IMR-90 (cell line): Measurements from ENCODE around the gene RALGPS1. TPM values are rescaled to one million over a fixed set of nuclear protein-coding genes. Genes with fewer than 3 reads are reported as not detected.

Experiments used
- ATAC-seq: fragments of 200-7000 bp; cut with Tn5 transposase; 2 replicates; pipeline ENCODE4 v1.9.1; 2020; ENCODE audit warnings: low read depth, mild to moderate bottlenecking, moderate library complexity
- BruUV-seq: library from RNA; stranded (reverse); fragments of 400-500 nt; replicated peaks from 2 replicates; lab custom pipeline; 2021; lab: Mats Ljungman, UMichigan
- CTCF ChIA-PET: fragments of 300-600 bp; formaldehyde crosslinking; extraction: SDS; loops from one replicate; lab custom pipeline; 2021; ENCODE audit warnings: antibody characterized with exemption; lab: Yijun Ruan, JAX
- POLR2A ChIA-PET: fragments of 300-600 bp; sonication (Branson Sonifier 250); formaldehyde crosslinking; loops from one replicate; lab custom pipeline; 2022; ENCODE audit warnings: antibody characterized with exemption; ENCODE audit not compliant: unreplicated experiment; lab: Charles Lee
- DNase-seq: peaks from one replicate; pipeline ENCODE4 v3.0.0; 2013
- H2AFZ ChIP-seq: replicated peaks from 2 replicates; pipeline ENCODE3; 2013; ENCODE audit warnings: low read length, mild to moderate bottlenecking; ENCODE audit not compliant: poor library complexity
- H2AK5ac ChIP-seq: 2 replicates; pipeline ENCODE4 v1.6.1; 2013; ENCODE audit warnings: low read depth, low read length, inconsistent platforms
- H2AK9ac ChIP-seq: replicated peaks from 2 replicates; pipeline ENCODE3; 2013; ENCODE audit warnings: mild to moderate bottlenecking, low read depth, low read length, moderate library complexity; ENCODE audit not compliant: poor library complexity
- H2BK120ac ChIP-seq: 2 replicates; pipeline ENCODE4 v1.6.1; 2013; ENCODE audit warnings: low read depth, low read length, inconsistent platforms
- H2BK15ac ChIP-seq: 3 replicates; pipeline ENCODE4 v1.6.1; 2013; ENCODE audit warnings: low read depth, low read length, inconsistent platforms
- H2BK20ac ChIP-seq: 2 replicates; pipeline ENCODE4 v1.6.1; 2013; ENCODE audit warnings: low read depth, mild to moderate bottlenecking, inconsistent platforms, low read length, moderate library complexity
- H2BK5ac ChIP-seq: 2 replicates; pipeline ENCODE4 v1.6.1; 2013; ENCODE audit warnings: mild to moderate bottlenecking, low read depth, low read length, inconsistent platforms; ENCODE audit not compliant: poor library complexity, severe bottlenecking
- H3K14ac ChIP-seq: replicated peaks from 2 replicates; pipeline ENCODE4 v1.6.1; 2013; ENCODE audit warnings: low read depth, low read length, inconsistent platforms
- H3K18ac ChIP-seq: 2 replicates; pipeline ENCODE4 v1.6.1; 2013; ENCODE audit warnings: low read depth, low read length, control low read depth
- H3K23ac ChIP-seq: 2 replicates; pipeline ENCODE4 v1.6.1; 2013; ENCODE audit warnings: low read depth, low read length, inconsistent platforms
- H3K27ac ChIP-seq: 2 replicates; pipeline ENCODE4 v1.5.1; 2013; ENCODE audit warnings: mild to moderate bottlenecking, control low read depth, low read length; ENCODE audit not compliant: insufficient read depth
- H3K27me3 ChIP-seq: 2 replicates; pipeline ENCODE4 v1.6.1; 2013; ENCODE audit warnings: low read length; ENCODE audit not compliant: control insufficient read depth, insufficient read depth
- H3K36me3 ChIP-seq: 2 replicates; pipeline ENCODE4 v1.6.1; 2013; ENCODE audit warnings: low read length, mixed read lengths; ENCODE audit not compliant: control insufficient read depth, insufficient read depth
- H3K4ac ChIP-seq: 2 replicates; pipeline ENCODE4 v1.6.1; 2013; ENCODE audit warnings: low read depth, low read length, inconsistent platforms
- H3K4me1 ChIP-seq: 2 replicates; pipeline ENCODE4 v1.6.1; 2013; ENCODE audit warnings: low read length, mixed read lengths; ENCODE audit not compliant: control insufficient read depth, insufficient read depth
- H3K4me2 ChIP-seq: 2 replicates; pipeline ENCODE4 v1.6.1; 2013; ENCODE audit warnings: low read depth, mild to moderate bottlenecking, control low read depth, low read length, moderate library complexity
- H3K4me3 ChIP-seq: 2 replicates; pipeline ENCODE4 v1.5.1; 2013; ENCODE audit warnings: low read depth, mild to moderate bottlenecking, control low read depth, low read length, moderate library complexity; ENCODE audit not compliant: insufficient read depth
- H3K56ac ChIP-seq: 2 replicates; pipeline ENCODE4 v1.6.1; 2013; ENCODE audit warnings: low read length, inconsistent platforms; ENCODE audit not compliant: insufficient read depth; ENCODE audit errors: extremely low read depth
- H3K79me1 ChIP-seq, 2 experiments: 2 replicates each; pipeline ENCODE4 v1.6.1; 2013; ENCODE audit warnings: low read length in 2 of 2, inconsistent platforms in 1 of 2, low read depth in 1 of 2
- H3K9ac ChIP-seq: 2 replicates; pipeline ENCODE4 v1.6.1; 2013; ENCODE audit warnings: low read depth, low read length, control low read depth
- H3K9me1 ChIP-seq: 2 replicates; pipeline ENCODE4 v1.6.1; 2013; ENCODE audit warnings: low read length, inconsistent platforms; ENCODE audit not compliant: insufficient read depth
- H3K9me3 ChIP-seq: 2 replicates; pipeline ENCODE4 v1.6.1; 2013; ENCODE audit warnings: low read length; ENCODE audit not compliant: control insufficient read depth, insufficient read depth
- H4K20me1 ChIP-seq: 2 replicates; pipeline ENCODE4 v1.6.1; 2013; ENCODE audit warnings: low read length, inconsistent platforms; ENCODE audit not compliant: insufficient read depth
- H4K5ac ChIP-seq: 2 replicates; pipeline ENCODE4 v1.6.1; 2013; ENCODE audit warnings: mild to moderate bottlenecking, low read depth, low read length, control low read depth
- H4K8ac ChIP-seq, 2 experiments: 2 replicates each; pipeline ENCODE4 v1.6.1; 2013; ENCODE audit warnings: low read depth in 2 of 2, low read length in 2 of 2, control low read depth in 1 of 2, inconsistent platforms in 1 of 2
- H4K91ac ChIP-seq: 2 replicates; pipeline ENCODE4 v1.6.1; 2013; ENCODE audit warnings: low read depth, low read length, inconsistent platforms; ENCODE audit not compliant: insufficient read depth
- CEBPB ChIP-seq: IDR thresholded peaks from 2 replicates; pipeline ENCODE4 v1.6.1; 2012; ENCODE audit warnings: low read depth, low read length, improper control_type of control experiment
- CHD1 ChIP-seq: IDR thresholded peaks from 2 replicates; pipeline ENCODE4 v1.6.1; 2012; ENCODE audit warnings: low read depth, low read length, improper control_type of control experiment
- MAFK ChIP-seq: IDR thresholded peaks from 2 replicates; pipeline ENCODE4 v1.6.1; 2012; ENCODE audit warnings: low read depth, low read length, improper control_type of control experiment
- MAZ ChIP-seq: IDR thresholded peaks from 2 replicates; pipeline ENCODE4 v1.6.1; 2012; ENCODE audit warnings: low read depth, mild to moderate bottlenecking, low read length, improper control_type of control experiment, moderate library complexity, borderline replicate concordance
- MXI1 ChIP-seq: IDR thresholded peaks from 2 replicates; pipeline ENCODE4 v1.6.1; 2012; ENCODE audit warnings: low read depth, mild to moderate bottlenecking, low read length, moderate library complexity, borderline replicate concordance
- NFE2L2 ChIP-seq: fragments of 150-350 bp; IDR thresholded peaks from 2 replicates; pipeline ENCODE4 v1.6.1; 2016; ENCODE audit warnings: low read depth, mild to moderate bottlenecking, low read length
- RAD21 ChIP-seq: IDR thresholded peaks from 2 replicates; pipeline ENCODE4 v1.6.1; 2012; ENCODE audit warnings: low read length, improper control_type of control experiment
- RCOR1 ChIP-seq: IDR thresholded peaks from 2 replicates; pipeline ENCODE4 v1.6.1; 2012; ENCODE audit warnings: mild to moderate bottlenecking, low read length, improper control_type of control experiment; ENCODE audit not compliant: insufficient replicate concordance
- RFX5 ChIP-seq: IDR thresholded peaks from 2 replicates; pipeline ENCODE4 v1.8.0; 2012; ENCODE audit warnings: low read depth, mild to moderate bottlenecking, low read length, moderate library complexity
- WGBS, 2 experiments: methylation state at CpG; one replicate each; pipeline versions ENCODE4 v1.1.5 to v1.1.7; 2013; ENCODE audit warnings: missing lambda C conversion rate in 2 of 2; ENCODE audit not compliant: insufficient read length in 1 of 2; ENCODE audit errors: extremely low coverage in 2 of 2; 5-methylcytosine and 5-hydroxymethylcytosine counted together
- dilution Hi-C: fragments of 300-500 bp; cut with HindIII; formaldehyde crosslinking; loops from one replicate; pipeline ENCODE4 v1.14.3; 2018; ENCODE audit warnings: low sequenced_read_pairs; ENCODE audit not compliant: unreplicated experiment
- in situ Hi-C: fragments of 300-500 bp; cut with MboI; formaldehyde crosslinking; loops from 3 replicates; pipeline ENCODE4 v1.14.3; 2019; ENCODE audit warnings: low sequenced_read_pairs, inconsistent platforms, mixed read lengths
- intact Hi-C: fragments of 100-400 bp; cut with micrococcal nuclease; formaldehyde crosslinking; loops from 2 replicates; pipeline ENCODE4 v1.10.0; 2022
- polyA plus RNA-seq, 3 experiments: library from polyadenylated mRNA; depleted of rRNA; stranded (reverse); fragments of >200 nt; gene quantifications; 2 replicates each; pipeline ENCODE4 v1.2.3, GENCODE V29; 2012; ENCODE audit warnings: low replicate concordance in 1 of 3
- total RNA-seq: library from RNA; depleted of rRNA; stranded (reverse); fragments of >200 nt; gene quantifications from 2 replicates; pipeline ENCODE4 v1.2.3, GENCODE V29; 2012
- TF ChIP-seq, protein P1 (sequence below): conservative IDR thresholded peaks from 2 replicates; pipeline ENCODE4 v1.5.1; 2012; ENCODE audit warnings: mild to moderate bottlenecking, low read depth, low read length, improper control_type of control experiment

RALGPS1 gene
- total and polyA plus RNA-seq, 2 of the 4 experiments (the other 2 are of a cell fraction) = 0.90 to 2.8 TPM

DNA sequence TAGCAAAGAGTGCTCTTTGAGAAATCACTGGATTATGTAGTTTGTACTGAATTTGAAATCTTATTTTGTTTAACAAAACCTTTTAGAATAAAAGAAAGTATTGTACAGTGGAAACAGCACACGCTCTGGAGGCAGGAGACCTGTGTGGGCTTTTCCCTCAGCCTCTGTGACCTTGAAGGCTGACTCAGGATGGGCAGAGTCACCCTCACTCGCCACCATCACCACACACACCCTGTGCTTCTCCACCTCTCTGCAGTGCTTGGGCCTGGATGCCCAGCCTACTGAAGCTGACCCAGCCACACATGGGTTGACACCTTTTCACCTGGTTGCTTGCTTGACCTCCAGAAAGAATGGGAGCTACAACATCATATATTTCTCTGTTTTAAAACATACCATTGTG is 188.2 kb downstream of the RALGPS1 start:
- Histone ChIP-seq H3K56ac (no peak overlapping the region), H4K8ac (no peak overlapping the region; a peak in 1 of 4 replicates), H3K23ac (no peak overlapping the region), H3K27ac (peak overlapping the region; percentile 17; the same call in 1 of the 2 replicates), H3K4me1 (peaks cover 19% of the 10 kb centered on the region), H3K9ac (no peak overlapping the region), H2AK5ac (peak overlapping the region; percentile 87; the same call in 1 of the 2 replicates), H3K14ac (no peak overlapping the region; the same call in 1 of the 2 replicates), H2BK120ac (no peak overlapping the region), H3K4ac (peak overlapping the region; percentile 38; the same call in 1 of the 2 replicates), H3K79me1 (peaks cover 6 to 18% of the 10 kb centered on the region in 2 experiments; a peak in 2 of 4 replicates), H3K18ac (0 out of 2 replicates have a peak overlapping the region, but pooled peaks have one; percentile 60), H2AK9ac (peak overlapping the region; percentile 19), H4K20me1 (peaks cover 21% of the 10 kb centered on the region; the same call in 1 of the 2 replicates), H3K9me1 (peaks cover 13% of the 10 kb centered on the region), H4K91ac (no peak overlapping the region), H3K4me3 (no peak overlapping the region), H4K5ac (peak overlapping the region; percentile 51; the same call in 1 of the 2 replicates), H2BK15ac (no peak overlapping the region; the same call in 2 of the 3 replicates), H3K36me3 (peaks cover 75% of the 10 kb centered on the region), H2BK20ac (peak overlapping the region; percentile 18; the same call in 1 of the 2 replicates), H3K9me3 (no peaks in the 10 kb centered on the region), H3K27me3 (no peaks in the 10 kb centered on the region), H2BK5ac (no peak overlapping the region), H2AFZ (no peak overlapping the region), H3K4me2 (no peak overlapping the region; the same call in 1 of the 2 replicates)
- WGBS, 2 experiments = no CpG with 5 or more reads among the region's 2 CpGs
- no peak for ATAC-seq
- CTCF ChIA-PET = interaction anchor here (1.0 kb wide), 1 partner anchor 15 kb away, joined by 3 read pairs; no protein-coding TSS in a partner anchor
- intact Hi-C loops (loop anchor here (5.0 kb wide), 2 partner anchors 95 to 135 kb away; no protein-coding TSS in a partner anchor), in situ Hi-C loops (no loop called here), dilution Hi-C loops (no loop called here)
- no peak for DNase-seq
- POLR2A ChIA-PET = no interaction called here
- TF ChIP-seq CHD1 = no peak
- TF ChIP-seq RAD21 = no peak
- TF ChIP-seq MXI1 = no peak
- no peak for TF ChIP-seq NFE2L2
- no peak for TF ChIP-seq MAFK
- TF ChIP-seq, protein P1, sequence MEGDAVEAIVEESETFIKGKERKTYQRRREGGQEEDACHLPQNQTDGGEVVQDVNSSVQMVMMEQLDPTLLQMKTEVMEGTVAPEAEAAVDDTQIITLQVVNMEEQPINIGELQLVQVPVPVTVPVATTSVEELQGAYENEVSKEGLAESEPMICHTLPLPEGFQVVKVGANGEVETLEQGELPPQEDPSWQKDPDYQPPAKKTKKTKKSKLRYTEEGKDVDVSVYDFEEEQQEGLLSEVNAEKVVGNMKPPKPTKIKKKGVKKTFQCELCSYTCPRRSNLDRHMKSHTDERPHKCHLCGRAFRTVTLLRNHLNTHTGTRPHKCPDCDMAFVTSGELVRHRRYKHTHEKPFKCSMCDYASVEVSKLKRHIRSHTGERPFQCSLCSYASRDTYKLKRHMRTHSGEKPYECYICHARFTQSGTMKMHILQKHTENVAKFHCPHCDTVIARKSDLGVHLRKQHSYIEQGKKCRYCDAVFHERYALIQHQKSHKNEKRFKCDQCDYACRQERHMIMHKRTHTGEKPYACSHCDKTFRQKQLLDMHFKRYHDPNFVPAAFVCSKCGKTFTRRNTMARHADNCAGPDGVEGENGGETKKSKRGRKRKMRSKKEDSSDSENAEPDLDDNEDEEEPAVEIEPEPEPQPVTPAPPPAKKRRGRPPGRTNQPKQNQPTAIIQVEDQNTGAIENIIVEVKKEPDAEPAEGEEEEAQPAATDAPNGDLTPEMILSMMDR = no peak
- TF ChIP-seq RFX5 = no peak
- TF ChIP-seq CEBPB = no peak
- no peak for TF ChIP-seq MAZ
- TF ChIP-seq RCOR1 = no peak
- BruUV-seq = no TSS peak
